ENCODE data around the gene PSMD12. TPM values are rescaled to one million over a fixed set of nuclear protein-coding genes. Genes with fewer than 3 reads are reported as not detected.

Gene PSMD12
- total RNA-seq, 1 donor from 2014 or later, result 41.3 TPM

DNA sequence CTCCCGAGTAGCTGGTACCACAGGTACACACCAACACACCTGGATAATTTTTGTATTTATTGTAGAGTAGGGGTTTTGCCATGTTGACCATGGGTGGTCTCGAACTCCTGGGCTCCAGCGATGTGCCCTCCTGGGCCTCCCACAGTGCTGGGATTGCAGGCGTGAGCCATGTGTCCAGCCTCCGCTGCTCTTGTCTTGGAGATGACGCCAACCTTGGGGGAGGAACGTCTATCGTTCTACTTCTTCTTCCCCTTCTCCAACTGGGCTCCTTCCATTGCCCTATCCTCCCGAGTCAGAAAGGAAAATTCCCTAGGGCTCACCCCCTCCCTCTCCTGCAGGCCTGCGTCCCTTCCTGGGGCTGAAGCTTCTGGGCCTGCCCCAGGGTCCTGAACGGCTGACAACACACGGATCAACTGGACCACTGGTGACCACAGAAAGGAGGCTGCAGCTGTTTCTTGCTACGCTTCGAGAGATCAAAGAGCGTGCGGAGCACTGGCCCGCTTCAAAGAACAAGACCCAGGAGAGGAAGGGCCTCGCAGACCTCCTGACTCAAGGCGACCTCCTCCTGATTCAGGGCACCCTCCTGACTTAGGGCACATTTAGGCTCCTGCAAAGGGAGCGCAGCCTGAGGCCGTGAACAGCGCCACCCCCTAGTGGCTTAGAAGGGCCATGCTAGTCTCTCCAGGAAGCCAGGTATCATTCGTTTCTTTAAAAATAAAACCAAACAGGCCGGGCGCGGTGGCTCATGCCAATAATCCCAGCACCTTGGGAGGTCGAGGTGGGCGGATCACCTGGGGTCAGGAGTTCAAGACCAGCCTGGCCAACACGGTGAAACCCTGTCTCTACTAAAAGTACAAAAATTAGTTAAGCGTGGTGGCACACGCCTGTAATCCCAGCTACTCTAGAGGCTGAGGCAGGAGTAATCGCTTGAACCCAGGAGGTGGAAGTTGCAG is 72.8 kb downstream of the PSMD12 start:
- no peaks in the 10 kb centered on the region for H3K36me3 ChIP-seq
- no peaks in the 10 kb centered on the region for H3K9me3 ChIP-seq
- H3K27ac ChIP-seq, result no peak overlapping the region
- H3K4me1 ChIP-seq, result peaks cover 18% of the 10 kb centered on the region
- DNase-seq (peak; percentile 80), ATAC-seq (peak; percentile 89 to 91)
- no peak overlapping the region for H3K4me3 ChIP-seq
- intact Hi-C loops (cut with DNase I), result no loop called here
- peak; percentile 81 for TF ChIP-seq CTCF (IDR thresholded peaks at IDR 0.05)
- H3K27me3 ChIP-seq (ENCODE audit: low read depth), result no peaks in the 10 kb centered on the region

- intact Hi-C loops (cut with DNase I), result no loop called here
These were observed 75.6 kb downstream of the PSMD12 start for GRCh38 chr17:67290711-67291291.

GRCh38 chr17:67290244-67290643 is 76.1 kb downstream of the PSMD12 start:
- Histone ChIP-seq H3K27ac (no peak overlapping the region), H3K4me3 (no peak overlapping the region), H3K9me3 (no peaks in the 10 kb centered on the region), H3K36me3 (no peaks in the 10 kb centered on the region), H3K4me1 (peaks cover 18% of the 10 kb centered on the region), H3K27me3 (ENCODE audit: low read depth) (no peaks in the 10 kb centered on the region)
- ATAC-seq (no peak), DNase-seq (no peak)
- TF ChIP-seq CTCF (IDR thresholded peaks at IDR 0.05), result no peak
- intact Hi-C loops (cut with DNase I), result no loop called here

More at GRCh38 chr17:67290711-67291291, 75.6 kb downstream of the PSMD12 start:
- DNase-seq (no peak), ATAC-seq (no peak)
- Histone ChIP-seq H3K27ac (no peak overlapping the region), H3K4me1 (peaks cover 18% of the 10 kb centered on the region), H3K27me3 (ENCODE audit: low read depth) (no peaks in the 10 kb centered on the region), H3K4me3 (no peak overlapping the region), H3K36me3 (no peaks in the 10 kb centered on the region), H3K9me3 (no peaks in the 10 kb centered on the region)
- TF ChIP-seq CTCF (IDR thresholded peaks at IDR 0.05), result no peak

GRCh38 chr17:67289181-67289876 is 77.0 kb downstream of the PSMD12 start:
- intact Hi-C loops (cut with DNase I), result no loop called here
- no peak for TF ChIP-seq CTCF (IDR thresholded peaks at IDR 0.05)
- H3K36me3 ChIP-seq, result no peaks in the 10 kb centered on the region
- no peak overlapping the region for H3K27ac ChIP-seq
- H3K4me3 ChIP-seq, result no peak overlapping the region
- H3K4me1 ChIP-seq, result peaks cover 18% of the 10 kb centered on the region
- DNase-seq (peak; percentile 64), ATAC-seq (peak; percentile 65 to 72)
- H3K27me3 ChIP-seq (ENCODE audit: low read depth), result no peaks in the 10 kb centered on the region
- H3K9me3 ChIP-seq, result no peaks in the 10 kb centered on the region

Other genes starting within 250 kb of the PSMD12 start
- gene HELZ, start 121.4 kb downstream of the PSMD12 start, total RNA-seq, result 68.9 TPM
- 23.7 TPM for gene PITPNC1, start 10.7 kb upstream of the PSMD12 start, total RNA-seq

Data from lower lobe of right lung (tissue), 2 donors.